H54 (cell line): ENCODE data around the gene SPG7.

Source experiments
- DNase-seq: peaks from one replicate; pipeline ENCODE4 v3.0.0; 2011; ENCODE audit warnings: low spot score, mixed read lengths; ENCODE audit not compliant: insufficient read length
- FAIRE-seq: peaks from 3 replicates; lab custom pipeline; 2011; peaks lifted over from hg19 to GRCh38; lab: Jason Lieb, UNC
- POLR2A ChIP-seq: IDR thresholded peaks from 2 replicates; pipeline ENCODE4 v1.6.1; 2011; ENCODE audit warnings: low read depth, mild to moderate bottlenecking, low read length

Gene SPG7

DNA sequence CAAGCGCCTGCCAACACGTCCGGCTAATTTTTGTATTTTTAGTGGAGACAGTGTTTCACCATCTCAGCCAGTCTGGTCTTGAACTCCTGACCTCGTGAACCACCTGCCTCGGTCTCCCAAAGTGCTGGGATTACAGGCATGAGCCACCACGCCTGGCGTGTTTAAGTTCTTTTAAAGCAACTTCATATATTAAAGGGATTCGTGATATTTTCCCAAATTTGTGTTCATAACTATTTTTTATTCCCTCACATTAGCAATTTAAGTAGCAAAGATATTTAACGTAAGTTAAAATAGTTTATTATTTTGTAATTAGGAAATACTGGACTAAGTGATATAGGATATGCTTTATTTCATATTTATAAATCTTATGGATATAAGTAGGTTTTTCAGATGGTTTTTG, 4.2 kb downstream of the SPG7 start:
- FAIRE-seq (no peak), DNase-seq (no peak)
- TF ChIP-seq POLR2A: no peak

DNA sequence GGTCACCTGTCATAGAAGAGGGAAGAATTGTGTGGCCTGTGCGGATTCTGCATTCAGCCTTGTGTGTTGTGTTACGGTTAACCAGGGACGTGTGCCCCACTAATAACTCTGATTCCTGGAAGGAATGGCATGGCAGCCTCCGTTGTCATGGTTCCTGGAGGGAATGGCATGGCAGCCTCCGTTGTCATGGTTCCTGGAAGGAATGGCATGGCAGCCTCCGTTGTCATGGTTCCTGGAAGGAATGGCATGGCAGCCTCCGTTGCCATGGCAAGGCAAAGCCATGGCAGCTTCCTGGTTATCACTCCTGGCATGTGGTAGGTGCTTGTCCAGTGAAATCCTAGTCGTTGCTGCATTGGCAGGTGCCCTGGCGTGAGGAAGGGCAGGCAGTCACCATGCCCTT, 8.9 kb downstream of the SPG7 start:
- DNase-seq (no peak), FAIRE-seq (no peak)
- no peak for TF ChIP-seq POLR2A

- no peak for FAIRE-seq
- no peak for DNase-seq
- no peak for TF ChIP-seq POLR2A
Measured at GRCh38 chr16:89519881-89520280, 11.7 kb downstream of the SPG7 start.

GRCh38 chr16:89522287-89522686, 14.1 kb downstream of the SPG7 start:
- FAIRE-seq: no peak
- no peak for TF ChIP-seq POLR2A
- no peak for DNase-seq

- DNase-seq (no peak), FAIRE-seq (no peak)
- TF ChIP-seq POLR2A: no peak
Measured at GRCh38 chr16:89523680-89524344, 15.6 kb downstream of the SPG7 start.

GRCh38 chr16:89525146-89525913, 17.1 kb downstream of the SPG7 start:
- FAIRE-seq: no peak
- DNase-seq: no peak
- TF ChIP-seq POLR2A: no peak

DNA sequence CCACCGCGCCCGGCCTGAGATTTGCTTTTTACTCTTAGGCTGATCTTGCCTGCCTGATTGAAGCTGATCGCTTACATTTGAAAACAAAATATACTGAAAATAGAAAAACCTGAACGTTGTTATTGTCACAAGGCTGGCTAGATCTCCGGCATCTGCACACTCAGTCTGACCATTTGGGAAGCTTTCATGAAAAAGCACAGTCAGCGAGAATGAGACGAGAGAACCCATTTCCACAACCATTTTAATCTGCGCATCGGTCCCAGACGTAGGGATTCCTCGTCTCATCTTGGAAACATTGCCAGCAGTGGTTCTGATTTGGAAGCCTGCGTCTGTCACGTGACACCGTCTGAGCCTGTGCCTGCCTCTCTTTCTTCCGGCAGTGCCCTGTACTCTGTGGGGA, 20.9 kb downstream of the SPG7 start:
- no peak for FAIRE-seq
- DNase-seq: no peak
- TF ChIP-seq POLR2A: no peak

- no peak for DNase-seq
- no peak for FAIRE-seq
- TF ChIP-seq POLR2A: no peak
Measured at GRCh38 chr16:89530401-89531381, 22.5 kb downstream of the SPG7 start.

- FAIRE-seq (no peak), DNase-seq (no peak)
- TF ChIP-seq POLR2A: no peak
Measured at GRCh38 chr16:89531821-89532526, 23.8 kb downstream of the SPG7 start.

- no peak for FAIRE-seq
Measured at GRCh38 chr16:89534252-89534756, 26.1 kb downstream of the SPG7 start.

DNA sequence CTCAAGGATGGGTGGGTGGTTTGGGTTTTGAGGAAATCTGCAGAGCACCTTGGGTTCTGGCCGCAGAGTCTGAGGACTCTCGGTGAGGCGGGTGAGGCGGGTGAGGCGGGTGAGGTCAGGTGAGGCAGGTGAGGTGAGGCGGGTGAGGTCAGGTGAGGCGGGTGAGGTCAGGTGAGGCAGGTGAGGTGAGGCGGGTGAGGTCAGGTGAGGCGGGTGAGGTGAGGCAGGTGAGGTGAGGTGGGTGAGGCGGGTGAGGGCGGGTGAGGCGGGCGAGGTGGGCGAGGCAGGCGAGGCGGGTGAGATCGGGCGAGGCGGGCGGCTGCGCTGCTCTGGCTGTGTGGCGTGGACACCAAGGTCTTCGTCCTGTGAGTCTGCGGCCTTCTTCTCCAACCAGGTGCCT, 28.2 kb downstream of the SPG7 start:
- TF ChIP-seq POLR2A: no peak
- FAIRE-seq: no peak
- DNase-seq: no peak

More at GRCh38 chr16:89534252-89534756, 26.1 kb downstream of the SPG7 start:
- no peak for DNase-seq
- no peak for TF ChIP-seq POLR2A

GRCh38 chr16:89536886-89537548, 28.8 kb downstream of the SPG7 start:
- DNase-seq (no peak), FAIRE-seq (no peak)
- no peak for TF ChIP-seq POLR2A

DNA sequence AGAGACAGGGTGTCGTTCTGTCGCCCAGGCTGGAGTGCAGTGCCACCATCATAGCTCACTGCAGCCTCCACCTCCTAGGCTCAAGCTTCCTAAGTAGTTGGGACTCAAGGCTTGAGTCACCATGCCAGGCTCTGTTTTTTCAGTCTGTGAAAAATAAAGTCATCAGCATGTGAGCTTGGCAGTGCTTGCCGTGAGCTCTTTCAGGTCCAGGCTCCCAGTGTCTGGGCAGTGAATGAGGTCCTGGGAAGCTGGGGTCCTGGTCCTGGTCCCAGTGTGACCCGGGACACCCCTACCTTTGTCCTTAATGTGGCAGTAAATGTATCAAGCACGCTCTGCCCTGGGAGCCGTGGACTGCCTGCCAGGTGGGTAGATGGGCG, 29.3 kb downstream of the SPG7 start:
- no peak for TF ChIP-seq POLR2A
- DNase-seq (no peak), FAIRE-seq (no peak)
